AG10803 (cell line): Measurements from ENCODE around the gene TJP3.

ENCODE experiments used
- DNase-seq: peaks from one replicate; pipeline ENCODE4 v3.0.0; 2010; ENCODE audit warnings: low read depth
- H3K4me3 ChIP-seq: 2 replicates; pipeline ENCODE4 v1.5.1; 2011; ENCODE audit warnings: mild to moderate bottlenecking, low read length, control low read depth
- TF ChIP-seq, protein P1 (sequence below): conservative IDR thresholded peaks from 2 replicates; pipeline ENCODE4 v1.5.1; 2011; ENCODE audit warnings: mild to moderate bottlenecking, low read length, control low read depth, inconsistent platforms

The TJP3 gene

DNA sequence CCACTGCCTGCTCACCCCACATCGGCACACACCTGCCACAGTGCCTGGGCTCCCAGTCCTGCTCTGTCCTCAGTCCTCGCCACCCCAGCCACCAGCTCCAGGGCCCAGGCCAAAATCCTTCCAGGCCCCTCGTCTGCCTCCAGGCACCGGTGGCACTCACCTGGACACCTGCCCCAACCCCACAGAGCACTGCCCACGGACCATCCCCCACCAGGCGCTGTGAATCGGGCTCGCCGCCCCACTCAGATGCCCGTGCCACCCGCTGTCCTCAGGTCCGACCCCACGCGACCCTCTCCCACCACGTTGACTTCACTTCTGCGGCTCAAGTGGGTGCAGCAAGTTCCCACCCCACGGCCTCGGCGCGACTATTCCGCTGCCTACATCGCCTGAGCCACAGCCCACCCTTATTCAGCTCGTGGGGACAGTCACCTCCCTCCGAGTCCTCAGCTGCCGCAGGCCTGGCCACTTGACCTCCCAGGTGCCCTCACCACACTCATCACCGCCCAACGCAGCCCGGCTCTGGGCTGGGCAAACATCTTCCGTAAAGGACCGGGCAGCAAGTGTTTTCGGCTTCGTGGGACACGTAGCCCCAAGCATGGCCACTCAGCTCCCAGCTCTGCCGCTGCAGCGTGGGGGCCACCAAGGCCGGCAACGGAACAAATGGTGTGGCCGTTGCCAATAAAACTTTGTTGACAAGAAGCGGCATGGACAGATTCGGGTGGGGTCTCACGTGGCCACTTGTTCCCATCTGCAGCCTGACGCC lies 13.6 kb upstream of the TJP3 start:
- H3K4me3 ChIP-seq = no peak overlapping the region
- TF ChIP-seq, protein P1, sequence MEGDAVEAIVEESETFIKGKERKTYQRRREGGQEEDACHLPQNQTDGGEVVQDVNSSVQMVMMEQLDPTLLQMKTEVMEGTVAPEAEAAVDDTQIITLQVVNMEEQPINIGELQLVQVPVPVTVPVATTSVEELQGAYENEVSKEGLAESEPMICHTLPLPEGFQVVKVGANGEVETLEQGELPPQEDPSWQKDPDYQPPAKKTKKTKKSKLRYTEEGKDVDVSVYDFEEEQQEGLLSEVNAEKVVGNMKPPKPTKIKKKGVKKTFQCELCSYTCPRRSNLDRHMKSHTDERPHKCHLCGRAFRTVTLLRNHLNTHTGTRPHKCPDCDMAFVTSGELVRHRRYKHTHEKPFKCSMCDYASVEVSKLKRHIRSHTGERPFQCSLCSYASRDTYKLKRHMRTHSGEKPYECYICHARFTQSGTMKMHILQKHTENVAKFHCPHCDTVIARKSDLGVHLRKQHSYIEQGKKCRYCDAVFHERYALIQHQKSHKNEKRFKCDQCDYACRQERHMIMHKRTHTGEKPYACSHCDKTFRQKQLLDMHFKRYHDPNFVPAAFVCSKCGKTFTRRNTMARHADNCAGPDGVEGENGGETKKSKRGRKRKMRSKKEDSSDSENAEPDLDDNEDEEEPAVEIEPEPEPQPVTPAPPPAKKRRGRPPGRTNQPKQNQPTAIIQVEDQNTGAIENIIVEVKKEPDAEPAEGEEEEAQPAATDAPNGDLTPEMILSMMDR = no peak
- no peak for DNase-seq

DNA sequence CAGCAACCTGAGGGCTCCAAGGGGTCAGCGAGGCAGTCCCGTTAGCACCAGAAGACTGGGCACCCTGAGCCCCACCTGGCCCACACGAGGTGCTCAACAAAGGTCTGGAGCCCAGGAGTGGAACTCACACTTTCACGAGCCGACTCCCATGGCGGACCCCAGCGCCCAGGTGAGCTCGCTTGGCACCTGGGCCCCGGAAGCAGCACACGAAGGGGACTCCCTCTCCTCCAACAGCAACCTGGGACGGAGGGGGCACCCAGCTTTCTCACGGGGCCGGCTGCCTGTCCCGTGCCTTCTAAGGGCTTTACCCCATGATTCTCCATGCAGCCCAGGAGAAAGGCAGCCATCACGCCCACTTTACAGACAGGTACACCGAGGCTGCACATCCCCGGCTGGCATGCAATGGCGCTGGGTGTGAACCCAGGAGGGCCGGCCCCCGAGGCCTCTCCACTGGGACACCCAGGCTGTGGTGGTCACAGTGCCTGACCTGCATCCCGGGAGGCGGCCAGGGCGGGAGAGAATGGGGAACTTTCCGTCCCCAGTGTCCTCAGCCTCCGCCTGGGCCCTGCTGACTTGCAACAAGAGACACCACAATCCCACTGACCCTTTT lies 13.0 kb upstream of the TJP3 start:
- no peak overlapping the region for H3K4me3 ChIP-seq
- DNase-seq = no peak
- TF ChIP-seq, protein P1 = no peak

DNA sequence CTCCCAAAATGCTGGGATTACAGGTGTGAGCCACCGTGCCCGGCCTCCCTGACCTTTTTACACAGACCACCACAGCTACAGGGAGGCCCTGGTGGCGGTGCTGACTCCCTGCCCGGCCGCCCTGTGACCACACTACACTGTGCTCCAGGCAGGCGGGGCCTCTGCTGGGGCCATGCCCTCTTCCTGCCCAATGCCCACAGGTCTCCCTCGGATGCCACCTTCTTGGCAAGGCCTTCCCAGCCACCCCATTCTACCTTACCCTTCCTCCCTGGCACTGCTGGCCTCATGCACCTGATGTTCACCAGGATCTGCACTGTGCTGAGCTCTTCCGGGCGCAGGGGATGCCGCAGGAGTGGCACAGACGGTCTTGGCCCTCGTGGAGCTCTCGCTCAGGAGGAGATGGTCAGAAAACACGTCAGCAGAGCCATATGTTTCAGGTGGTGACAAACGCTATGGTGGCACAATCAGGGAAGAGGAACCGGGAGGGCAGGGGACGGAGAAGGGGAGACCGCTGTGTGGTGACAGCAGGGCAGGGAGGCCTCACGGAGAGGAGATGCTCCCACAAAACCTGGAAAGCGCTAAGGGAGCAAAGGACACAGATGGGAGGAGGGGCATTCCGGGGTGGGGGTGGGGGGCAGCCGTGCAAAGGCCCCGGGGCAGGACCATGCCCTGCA lies 12.1 kb upstream of the TJP3 start:
- no peak overlapping the region for H3K4me3 ChIP-seq
- TF ChIP-seq, protein P1 = no peak
- DNase-seq = no peak

DNA sequence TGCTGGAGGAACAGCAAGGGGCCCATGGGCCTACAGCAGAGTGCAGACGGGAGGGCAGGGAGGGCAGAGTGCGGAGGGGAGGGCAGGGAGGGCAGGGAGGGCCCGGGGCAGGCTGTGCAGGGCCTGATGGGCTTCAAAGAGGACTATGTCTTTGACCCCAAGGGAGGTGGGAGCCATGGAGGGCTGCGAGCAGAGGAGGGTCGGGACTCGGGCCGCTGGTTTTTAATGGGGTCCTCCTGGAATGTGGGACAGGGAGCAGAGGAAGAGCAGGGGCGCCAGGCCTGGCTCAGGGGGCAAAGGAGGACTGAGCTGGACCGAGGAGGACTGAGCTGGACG lies 11.6 kb upstream of the TJP3 start:
- TF ChIP-seq, protein P1 = no peak
- no peak for DNase-seq
- H3K4me3 ChIP-seq = no peak overlapping the region

DNA sequence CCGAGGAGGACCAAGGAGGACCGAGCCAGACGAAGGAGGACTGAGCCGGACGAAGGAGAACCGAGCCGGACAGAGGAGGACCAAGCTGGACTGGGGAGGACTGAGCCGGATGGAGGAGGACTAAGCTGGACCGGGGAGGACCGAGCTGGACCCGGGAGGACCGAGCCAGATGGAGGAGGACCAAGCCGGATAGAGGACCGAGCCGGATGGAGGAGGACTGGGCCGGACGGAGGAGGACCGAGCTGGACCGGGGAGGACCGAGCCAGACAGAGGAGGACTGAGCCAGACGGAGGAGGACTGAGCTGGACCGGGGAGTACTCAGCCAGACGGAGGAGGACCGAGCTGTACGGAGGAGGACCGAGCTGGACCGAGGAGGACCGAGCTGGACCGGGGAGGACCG lies 11.1 kb upstream of the TJP3 start:
- no peak overlapping the region for H3K4me3 ChIP-seq
- TF ChIP-seq, protein P1 = no peak
- no peak for DNase-seq

DNA sequence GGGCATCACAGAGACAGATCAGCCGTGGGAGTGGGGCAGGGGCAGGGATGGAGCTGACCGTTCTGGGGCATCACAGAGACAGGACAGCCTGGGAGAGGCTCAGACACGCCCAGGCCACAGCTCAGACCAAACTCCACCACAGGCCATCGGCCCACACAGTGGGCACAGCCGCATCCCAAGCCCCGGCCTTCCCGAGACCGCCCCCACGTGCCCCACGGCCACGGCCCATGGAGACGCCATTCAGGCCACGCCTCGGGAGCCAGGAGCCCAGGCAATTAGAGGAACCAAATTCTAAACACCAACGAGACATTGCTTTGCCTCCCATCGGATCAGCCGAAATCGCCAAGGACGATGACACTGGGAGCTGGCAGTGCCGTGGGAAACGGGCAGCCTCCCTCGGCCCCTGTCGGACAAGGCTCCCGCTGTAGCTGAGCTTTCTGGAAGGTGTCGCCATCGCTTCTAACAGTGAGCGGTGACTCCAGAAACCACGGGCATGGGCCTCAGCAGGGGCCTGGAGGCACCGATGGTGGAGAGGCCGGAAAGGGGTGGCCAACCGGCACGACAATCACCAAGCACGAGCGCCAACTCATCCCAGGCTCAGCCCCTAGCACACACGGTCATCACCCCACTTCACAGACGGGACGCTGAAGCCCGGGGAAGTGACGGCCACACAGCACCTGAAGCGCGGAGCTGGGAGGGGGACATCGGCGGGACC lies 10.4 kb upstream of the TJP3 start:
- TF ChIP-seq, protein P1 = no peak
- no peak for DNase-seq
- peak overlapping the region; percentile 85; the same call in 1 of the 2 replicates for H3K4me3 ChIP-seq
